Karpas-422 (cell line): ENCODE data around the gene SLC22A16. TPM values are rescaled to one million over a fixed set of nuclear protein-coding genes. Genes with fewer than 3 reads are reported as not detected.

Experiments
- DNase-seq: peaks from one replicate; pipeline ENCODE4 v3.0.0-alpha.2; 2015
- H2AFZ ChIP-seq: fragments of 200-600 bp; sonication (generic); 2 replicates; pipeline ENCODE4 v1.6.1; 2014; ENCODE audit warnings: antibody characterized with exemption, low read length, mixed read lengths
- H3K27ac ChIP-seq: fragments of 200-600 bp; sonication (generic); 2 replicates; pipeline ENCODE4 v1.5.1; 2014; ENCODE audit warnings: mild to moderate bottlenecking, low read length, moderate library complexity
- H3K27me3 ChIP-seq: fragments of 200-600 bp; sonication (generic); 2 replicates; pipeline ENCODE4 v1.6.1; 2014; ENCODE audit warnings: low read length, mixed read lengths
- H3K36me3 ChIP-seq: fragments of 200-600 bp; sonication (generic); 2 replicates; pipeline ENCODE4 v1.6.1; 2014; ENCODE audit warnings: low read length, mixed read lengths; ENCODE audit not compliant: insufficient read depth
- H3K4me1 ChIP-seq: fragments of 200-600 bp; sonication (generic); 2 replicates; pipeline ENCODE4 v1.6.1; 2014; ENCODE audit warnings: mild to moderate bottlenecking, low read length, mixed read lengths
- H3K4me2 ChIP-seq: fragments of 200-600 bp; sonication (generic); 2 replicates; pipeline ENCODE4 v1.6.1; 2014; ENCODE audit warnings: low read length, low read depth, mild to moderate bottlenecking; ENCODE audit not compliant: poor library complexity, severe bottlenecking
- H3K4me3 ChIP-seq: fragments of 200-600 bp; sonication (generic); 2 replicates; pipeline ENCODE4 v1.5.1; 2014; ENCODE audit warnings: mild to moderate bottlenecking, antibody characterized with exemption, low read length, mixed read lengths
- H3K79me2 ChIP-seq: fragments of 200-600 bp; sonication (generic); 2 replicates; pipeline ENCODE4 v1.6.1; 2014; ENCODE audit warnings: mild to moderate bottlenecking, low read length, mixed read lengths
- H3K9ac ChIP-seq: fragments of 200-600 bp; sonication (generic); 2 replicates; pipeline ENCODE4 v1.6.0; 2014; ENCODE audit warnings: low read length
- H3K9me2 ChIP-seq: fragments of 200-600 bp; sonication (generic), shearing (Covaris generic); replicated peaks from 2 replicates; pipeline ENCODE4 v1.6.0; 2014; ENCODE audit warnings: mild to moderate bottlenecking, low read length, moderate library complexity; ENCODE audit not compliant: insufficient read depth
- H3K9me3 ChIP-seq: fragments of 300-700, 200-600 bp; sonication (generic); 2 replicates; pipeline ENCODE4 v1.6.1; 2014; ENCODE audit warnings: low read length, mixed read lengths
- H4K20me1 ChIP-seq: fragments of 200-600 bp; sonication (generic); 2 replicates; pipeline ENCODE4 v1.6.1; 2014; ENCODE audit warnings: mild to moderate bottlenecking, antibody characterized with exemption, low read length, low read depth; ENCODE audit not compliant: insufficient read depth
- total RNA-seq: library from RNA; depleted of rRNA; stranded (reverse); fragments of >200 nt; shearing (Covaris generic); gene quantifications from 2 replicates; pipeline ENCODE4 v1.2.3, GENCODE V29; 2014; ENCODE audit warnings: low replicate concordance; rRNA removed

The SLC22A16 gene
- not detected in 2 replicates for total RNA-seq

GRCh38 chr6:110476046-110476849 lies at the start of gene SLC22A16:
TSS of gene SLC22A16 (minus strand) at chr6:110476613. CDS start at chr6:110476574, 39 bp downstream.
- H3K9ac ChIP-seq: no peak within 1 kb of the TSS
- 0 out of 2 replicates have a peak, but pooled peaks cover 3% of the 10 kb centered on the region for H3K27me3 ChIP-seq
- H4K20me1 ChIP-seq: no peaks in the 10 kb centered on the region
- H2AFZ ChIP-seq: no peak within 1 kb of the TSS
- no peaks in the 10 kb centered on the region for H3K9me2 ChIP-seq
- no peak for DNase-seq
- no peak within 1 kb of the TSS for H3K27ac ChIP-seq
- no peaks in the 10 kb centered on the region for H3K4me1 ChIP-seq
- no peak within 1 kb of the TSS for H3K4me2 ChIP-seq
- H3K36me3 ChIP-seq: no peaks in the 10 kb centered on the region
- H3K79me2 ChIP-seq: no peaks in the 10 kb centered on the region
- no peak within 1 kb of the TSS for H3K4me3 ChIP-seq
- peaks cover 3% of the 10 kb centered on the region; the same call in 1 of the 2 replicates for H3K9me3 ChIP-seq

- DNase-seq: no peak
- no peak overlapping the region for H3K4me2 ChIP-seq
These were observed 48.6 kb upstream of the SLC22A16 start for GRCh38 chr6:110525001-110525400.

GRCh38 chr6:110524305-110524704 lies 47.9 kb upstream of the SLC22A16 start:
- H3K9me3 ChIP-seq: no peaks in the 10 kb centered on the region
- no peak for DNase-seq
- no peaks in the 10 kb centered on the region for H3K9me2 ChIP-seq
- H3K27me3 ChIP-seq: no peaks in the 10 kb centered on the region
- no peak overlapping the region for H3K4me3 ChIP-seq
- no peaks in the 10 kb centered on the region for H4K20me1 ChIP-seq
- H3K27ac ChIP-seq: no peak overlapping the region
- no peaks in the 10 kb centered on the region for H3K4me1 ChIP-seq
- no peak overlapping the region for H2AFZ ChIP-seq
- no peaks in the 10 kb centered on the region for H3K79me2 ChIP-seq
- H3K4me2 ChIP-seq: no peak overlapping the region
- H3K9ac ChIP-seq: no peak overlapping the region
- no peaks in the 10 kb centered on the region for H3K36me3 ChIP-seq

More at GRCh38 chr6:110525001-110525400, 48.6 kb upstream of the SLC22A16 start:
- Histone ChIP-seq H3K27me3 (no peaks in the 10 kb centered on the region), H3K4me1 (no peaks in the 10 kb centered on the region), H4K20me1 (no peaks in the 10 kb centered on the region), H3K36me3 (no peaks in the 10 kb centered on the region), H3K9me2 (no peaks in the 10 kb centered on the region), H3K9me3 (no peaks in the 10 kb centered on the region), H3K27ac (no peak overlapping the region), H3K4me3 (no peak overlapping the region), H3K9ac (no peak overlapping the region), H3K79me2 (no peaks in the 10 kb centered on the region), H2AFZ (no peak overlapping the region)

GRCh38 chr6:110523451-110524021 lies 47.1 kb upstream of the SLC22A16 start:
- H3K9me3 ChIP-seq: no peaks in the 10 kb centered on the region
- no peak overlapping the region for H3K9ac ChIP-seq
- no peak overlapping the region for H3K4me2 ChIP-seq
- no peak overlapping the region for H3K4me3 ChIP-seq
- no peak overlapping the region for H3K27ac ChIP-seq
- H3K36me3 ChIP-seq: no peaks in the 10 kb centered on the region
- H4K20me1 ChIP-seq: no peaks in the 10 kb centered on the region
- H3K27me3 ChIP-seq: no peaks in the 10 kb centered on the region
- H3K79me2 ChIP-seq: no peaks in the 10 kb centered on the region
- H3K9me2 ChIP-seq: no peaks in the 10 kb centered on the region
- no peak overlapping the region for H2AFZ ChIP-seq
- no peak for DNase-seq
- H3K4me1 ChIP-seq: no peaks in the 10 kb centered on the region

GRCh38 chr6:110522427-110522826 lies 46.0 kb upstream of the SLC22A16 start:
- H3K4me2 ChIP-seq: no peak overlapping the region
- H3K4me1 ChIP-seq: no peaks in the 10 kb centered on the region
- H3K9me3 ChIP-seq: no peaks in the 10 kb centered on the region
- no peaks in the 10 kb centered on the region for H3K79me2 ChIP-seq
- no peaks in the 10 kb centered on the region for H3K36me3 ChIP-seq
- H2AFZ ChIP-seq: no peak overlapping the region
- no peaks in the 10 kb centered on the region for H4K20me1 ChIP-seq
- H3K9ac ChIP-seq: no peak overlapping the region
- no peak overlapping the region for H3K27ac ChIP-seq
- H3K9me2 ChIP-seq: no peaks in the 10 kb centered on the region
- H3K4me3 ChIP-seq: no peak overlapping the region
- H3K27me3 ChIP-seq: no peaks in the 10 kb centered on the region
- DNase-seq: no peak

DNA sequence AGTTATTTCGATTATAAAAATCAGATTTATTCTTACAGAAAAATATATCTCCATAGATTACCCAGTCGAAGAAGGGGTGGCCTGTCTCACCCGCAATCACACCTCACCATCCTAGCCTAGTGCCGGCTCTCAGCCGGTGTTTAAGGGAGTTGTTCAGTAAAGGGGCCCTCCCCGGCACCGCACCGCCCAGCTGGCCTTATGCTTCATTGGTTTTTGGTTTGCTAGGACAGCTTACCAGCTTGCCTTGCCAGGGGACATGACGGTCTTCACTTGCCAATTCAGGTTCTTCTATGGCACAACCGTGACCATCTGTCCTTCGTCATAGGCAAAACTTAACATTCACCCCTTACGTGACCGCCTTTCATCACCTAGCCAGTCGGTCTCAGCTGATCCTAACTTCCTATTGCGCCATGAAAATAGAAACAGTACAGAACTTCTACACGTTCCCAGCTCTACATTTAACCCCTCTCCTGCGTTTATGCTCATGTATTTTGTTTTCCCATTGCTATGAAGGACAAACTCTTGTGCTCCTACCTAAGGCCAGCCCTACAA lies 44.7 kb upstream of the SLC22A16 start:
- Histone ChIP-seq H3K4me1 (no peaks in the 10 kb centered on the region), H3K36me3 (no peaks in the 10 kb centered on the region), H3K27ac (no peak overlapping the region), H3K9me3 (no peaks in the 10 kb centered on the region), H3K27me3 (no peaks in the 10 kb centered on the region), H2AFZ (no peak overlapping the region), H4K20me1 (no peaks in the 10 kb centered on the region), H3K79me2 (no peaks in the 10 kb centered on the region), H3K4me2 (no peak overlapping the region), H3K9ac (no peak overlapping the region), H3K9me2 (no peaks in the 10 kb centered on the region), H3K4me3 (no peak overlapping the region)
- DNase-seq: no peak

- H2AFZ ChIP-seq: no peak overlapping the region
These were observed 44.0 kb upstream of the SLC22A16 start for GRCh38 chr6:110520209-110520965.

More at GRCh38 chr6:110520209-110520965, 44.0 kb upstream of the SLC22A16 start:
- Histone ChIP-seq H3K9me2 (no peaks in the 10 kb centered on the region), H3K36me3 (no peaks in the 10 kb centered on the region), H3K9ac (no peak overlapping the region), H4K20me1 (no peaks in the 10 kb centered on the region), H3K9me3 (no peaks in the 10 kb centered on the region), H3K4me2 (no peak overlapping the region), H3K4me3 (no peak overlapping the region), H3K4me1 (no peaks in the 10 kb centered on the region), H3K79me2 (no peaks in the 10 kb centered on the region), H3K27ac (no peak overlapping the region), H3K27me3 (no peaks in the 10 kb centered on the region)
- DNase-seq: no peak
